Adrenal gland (tissue), 5 donors: ENCODE results near the gene ZKSCAN5.

Experiments used
- CTCF ChIP-seq, 6 experiments: fragments of 450-650 bp in 4 of 6; fragments of 200-600 bp in 2 of 6; sonication (generic) in 1 of 6; IDR thresholded peaks; 1 replicate in 5 of 6; 2 replicates in 1 of 6; pipeline versions ENCODE4 v1.5.1 to v1.8.0; 2016 to 2021; ENCODE audit warnings: antibody characterized with exemption in 6 of 6, mild to moderate bottlenecking in 2 of 6, moderate library complexity in 1 of 6
- POLR2A ChIP-seq, 2 donors: fragments of 450-650 bp; IDR thresholded peaks; one replicate each; pipeline ENCODE4 v1.6.1; 2017; ENCODE audit warnings: antibody characterized with exemption in 2 of 2, mild to moderate bottlenecking in 2 of 2, moderate library complexity in 1 of 2
- donor health status: DM: no; HTN: no; CAD: no.

GRCh38 chr7:99563650-99564049 lies 59.2 kb downstream of the ZKSCAN5 start:
- TF ChIP-seq CTCF (IDR thresholded peaks at IDR 0.05) (no peak), POLR2A (IDR thresholded peaks at IDR 0.05) (no peak)
